Measurements from ENCODE around the gene PSTPIP2.
"Not testable (repeated sequence)": the region's sequence is repeated elsewhere in the genome, so short reads cannot be mapped to it uniquely, and the experiment has no call there.

The PSTPIP2 gene

DNA sequence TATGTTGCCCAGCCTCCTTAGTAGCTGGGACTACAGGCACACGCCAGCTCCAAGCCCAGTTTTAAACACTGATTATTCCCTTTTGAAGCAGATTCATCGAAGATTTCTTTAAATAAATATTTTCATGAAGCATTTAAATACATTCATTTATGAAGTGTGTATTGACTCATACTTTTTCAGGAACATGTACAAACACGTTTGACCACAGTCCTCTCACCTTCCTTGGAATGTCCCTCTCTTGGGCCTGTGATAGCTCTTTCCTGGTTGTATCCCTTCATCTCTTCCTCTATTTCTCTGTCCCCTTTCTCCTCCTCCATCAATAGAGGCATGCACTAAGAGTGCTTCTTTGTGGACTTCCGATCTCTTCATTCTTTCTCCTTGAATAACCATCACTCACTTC is 2.5 kb downstream of the PSTPIP2 start:
- no peak for DNase-seq

DNA sequence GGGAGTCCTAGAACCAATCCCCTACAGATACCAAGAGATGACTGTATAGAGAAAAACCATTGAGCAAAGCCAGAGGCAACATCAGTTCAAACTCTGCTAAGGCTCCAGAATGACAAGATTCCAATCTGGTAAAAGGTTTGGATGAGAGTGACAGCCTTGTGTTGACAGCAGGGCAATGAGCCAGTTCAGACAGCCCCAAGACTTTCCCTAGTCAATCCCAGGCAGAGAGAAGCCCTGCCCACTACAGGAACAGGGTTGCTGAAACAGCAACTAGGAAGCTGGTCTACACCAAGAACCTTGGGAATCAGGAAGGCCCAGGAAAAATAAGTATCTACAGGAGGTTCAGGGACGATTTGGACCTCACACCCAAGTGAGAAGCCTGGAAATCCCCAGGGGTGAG is 3.3 kb downstream of the PSTPIP2 start:
- DNase-seq: no peak

DNA sequence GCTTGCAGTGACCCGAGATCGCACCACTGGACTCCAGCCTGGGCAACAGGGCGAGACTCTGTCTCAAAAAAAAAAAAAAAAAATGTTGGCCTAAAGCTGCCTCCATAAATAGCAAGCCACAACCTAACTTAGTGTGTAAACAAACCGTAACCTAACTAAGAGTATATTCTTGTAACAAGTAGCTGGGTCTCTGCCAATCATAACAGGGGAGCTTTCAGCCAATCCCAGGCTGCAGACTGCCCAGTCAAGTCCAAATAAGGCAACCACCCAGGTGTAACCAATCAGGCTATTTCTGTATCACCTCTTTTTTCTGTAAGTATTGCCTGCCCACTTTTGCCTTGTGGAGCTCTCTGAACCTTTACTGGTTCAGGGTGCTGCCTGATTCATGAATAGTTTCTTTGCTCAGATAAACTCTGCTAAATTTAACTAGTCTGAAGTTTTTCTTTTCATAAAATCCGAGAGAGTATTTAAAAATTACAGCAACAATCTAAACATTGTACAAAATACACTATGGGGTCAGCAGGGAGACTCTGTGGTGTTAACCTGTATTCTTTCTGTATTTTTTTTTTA is 4.5 kb downstream of the PSTPIP2 start:
- no peak for DNase-seq

DNA sequence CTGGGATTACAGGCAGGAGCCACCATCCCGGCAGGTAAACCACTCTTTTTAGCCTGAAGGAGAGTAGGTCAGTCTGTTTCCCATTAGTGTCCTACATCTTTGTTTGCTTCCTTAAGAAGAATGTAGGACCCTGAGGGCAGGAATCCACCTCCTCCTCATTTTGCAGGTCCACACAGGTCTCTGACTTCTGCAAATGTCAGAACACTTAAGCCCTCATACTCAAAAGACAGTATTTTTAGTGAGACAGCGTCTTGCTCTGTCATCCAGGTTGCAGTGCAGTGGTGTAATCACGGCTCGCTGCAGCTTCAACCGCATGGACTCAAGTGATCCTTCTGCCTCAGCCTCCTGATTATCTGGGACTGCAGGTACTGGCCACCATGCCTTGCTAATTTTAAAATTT is 9.3 kb downstream of the PSTPIP2 start:
- no peak for DNase-seq

DNA sequence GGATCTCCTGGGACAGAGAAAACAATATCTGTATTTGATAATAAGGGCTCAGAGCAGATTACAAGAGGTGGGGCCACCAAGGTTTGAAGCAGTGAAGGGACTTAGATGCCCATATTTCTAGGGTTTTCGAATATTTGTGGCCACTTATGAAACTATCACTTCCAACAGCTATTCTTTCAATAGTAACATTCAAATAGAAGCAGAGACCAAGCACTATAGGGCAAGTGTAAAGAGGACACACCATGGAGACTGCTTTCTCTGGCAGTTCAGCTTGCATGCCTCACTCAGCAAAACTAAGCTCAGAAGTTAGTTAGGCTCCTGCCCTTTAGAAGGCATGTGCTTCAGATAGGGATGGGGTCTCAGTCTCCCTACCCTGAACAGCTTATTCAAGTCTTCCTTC is 10.3 kb downstream of the PSTPIP2 start:
- no peak for DNase-seq

DNA sequence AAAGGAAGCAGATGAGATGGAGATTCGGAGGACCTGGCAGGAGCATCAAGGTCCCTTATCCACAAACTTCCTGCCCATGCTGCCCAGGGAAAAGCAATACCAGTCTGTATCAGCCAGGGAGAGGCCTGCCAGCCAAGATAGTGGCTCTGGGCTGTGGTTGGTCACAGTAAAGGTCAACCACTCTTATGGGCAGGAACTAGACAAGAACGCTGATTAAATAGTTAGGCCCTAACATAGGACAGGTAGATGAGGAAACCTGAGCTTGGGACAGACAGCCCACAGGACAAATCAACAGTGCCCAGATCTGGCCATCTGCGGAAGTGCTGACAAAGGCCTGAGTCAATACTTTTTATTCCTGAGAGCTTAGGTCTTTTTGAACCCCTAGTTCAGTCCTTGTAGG is 10.7 kb downstream of the PSTPIP2 start:
- DNase-seq: no peak

DNA sequence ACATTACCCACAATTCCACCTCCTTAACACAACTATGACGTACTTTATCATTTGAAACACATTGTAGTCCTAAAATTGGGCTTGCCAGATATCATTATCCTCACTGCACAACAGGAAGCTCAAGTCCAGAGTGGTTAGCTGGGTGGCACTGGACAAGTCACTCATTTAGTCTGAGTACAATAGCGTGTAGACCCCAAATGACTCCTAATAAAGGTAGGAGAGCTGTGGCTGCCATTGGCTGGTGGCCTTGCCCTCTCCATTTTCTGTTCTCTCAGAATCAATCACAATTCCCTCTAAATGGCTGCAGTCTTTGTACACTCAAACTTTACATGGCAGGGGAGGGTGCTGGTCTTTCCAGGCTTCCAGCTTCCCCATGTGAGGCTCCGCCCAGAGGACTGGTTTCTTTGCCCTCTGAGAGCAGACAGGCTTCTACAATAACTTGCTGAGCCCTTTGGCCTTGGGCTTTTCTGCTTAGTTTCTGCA is 11.7 kb downstream of the PSTPIP2 start:
- no peak for DNase-seq

DNA sequence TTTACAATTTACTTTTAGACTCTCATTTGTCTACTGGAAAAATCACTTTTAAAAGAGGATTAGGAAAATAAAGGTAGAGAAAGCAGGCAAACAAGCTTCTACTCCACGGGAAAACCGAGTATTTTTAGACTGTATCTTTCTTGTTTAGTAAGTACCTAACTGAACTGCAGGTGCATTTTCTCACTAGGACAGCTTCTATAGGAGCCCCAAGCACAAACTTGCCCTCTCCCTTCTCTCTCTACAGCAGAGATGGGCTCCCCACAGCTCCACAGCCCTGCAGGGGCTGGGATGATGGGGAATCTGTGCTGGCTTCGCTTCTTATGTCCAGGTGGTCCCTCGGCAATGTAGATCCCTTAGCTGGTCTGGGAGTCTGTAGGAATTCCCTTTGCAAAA is 16.2 kb downstream of the PSTPIP2 start:
- no peak for DNase-seq

DNA sequence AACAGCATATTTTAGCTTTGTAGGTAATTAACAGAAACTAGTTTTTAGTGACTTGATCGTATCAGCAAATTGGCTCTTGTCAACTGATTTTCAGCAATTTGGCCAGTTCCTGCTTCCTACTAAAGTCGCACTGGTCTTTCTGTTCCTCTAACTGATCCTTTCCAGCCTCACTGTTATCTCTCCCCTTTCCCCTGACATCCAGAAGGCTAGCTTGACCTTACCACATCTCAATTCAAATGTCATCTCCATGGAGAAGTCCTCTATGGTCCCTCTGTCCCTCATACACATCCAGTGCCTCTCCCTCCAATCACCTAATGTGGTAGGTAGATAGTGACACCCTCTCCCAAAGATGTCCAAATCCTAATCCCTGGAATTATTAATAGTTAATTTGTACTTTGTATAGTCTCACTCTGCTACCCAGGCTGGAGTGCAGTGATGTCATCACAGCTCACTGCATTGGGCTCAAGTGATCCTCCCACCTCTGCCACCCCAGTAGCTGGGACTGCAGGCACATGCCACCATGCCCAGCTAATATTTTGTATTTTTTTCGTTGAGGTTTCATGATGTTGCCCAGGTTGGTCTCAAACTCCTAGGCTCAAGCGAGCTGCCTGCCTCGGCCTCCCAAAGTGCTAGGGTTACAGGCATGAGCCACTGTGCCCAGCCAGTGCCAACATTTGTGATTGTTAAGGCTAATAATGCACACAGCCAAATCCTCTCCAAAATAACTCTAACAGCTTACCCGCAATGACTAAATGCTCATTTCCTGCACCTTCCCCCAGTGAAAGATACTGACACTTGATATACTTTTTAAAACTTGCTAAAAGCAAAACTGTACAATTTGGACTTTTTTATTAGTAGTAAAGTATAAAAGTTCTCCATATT is 16.9 kb downstream of the PSTPIP2 start:
- DNase-seq: no peak

DNA sequence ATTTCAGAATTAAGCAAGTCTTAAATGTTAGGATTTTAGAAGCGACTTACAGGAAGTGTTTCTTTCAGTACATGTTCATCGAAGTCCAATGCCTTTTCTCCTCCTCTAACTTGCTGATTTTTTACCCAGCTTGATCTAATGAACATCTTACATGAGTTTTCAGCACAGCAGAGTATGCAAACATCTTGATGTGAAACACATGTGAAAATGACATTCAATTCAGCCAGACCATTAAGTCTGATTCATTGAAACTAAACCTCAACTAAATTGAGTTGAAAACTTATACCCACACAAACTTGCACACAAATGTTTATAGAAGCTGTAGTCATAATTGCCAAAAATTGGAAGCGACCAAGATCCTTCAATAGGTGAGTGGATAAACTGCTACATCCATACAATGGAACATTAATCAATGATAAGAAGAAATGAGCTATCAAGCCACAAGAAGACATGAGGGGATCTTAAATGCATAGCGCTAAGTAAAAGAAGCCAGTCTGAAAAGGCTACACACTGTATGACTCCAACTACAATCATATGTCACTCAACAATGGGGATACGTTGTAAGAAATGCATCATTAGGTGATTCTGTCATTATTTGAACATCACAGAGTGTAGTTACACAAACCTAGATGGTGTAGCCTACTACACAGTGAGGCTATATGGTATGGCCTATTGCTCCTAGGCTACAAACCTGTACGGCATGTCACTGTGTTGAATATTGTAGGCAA is 18.5 kb downstream of the PSTPIP2 start:
- DNase-seq: no peak

DNA sequence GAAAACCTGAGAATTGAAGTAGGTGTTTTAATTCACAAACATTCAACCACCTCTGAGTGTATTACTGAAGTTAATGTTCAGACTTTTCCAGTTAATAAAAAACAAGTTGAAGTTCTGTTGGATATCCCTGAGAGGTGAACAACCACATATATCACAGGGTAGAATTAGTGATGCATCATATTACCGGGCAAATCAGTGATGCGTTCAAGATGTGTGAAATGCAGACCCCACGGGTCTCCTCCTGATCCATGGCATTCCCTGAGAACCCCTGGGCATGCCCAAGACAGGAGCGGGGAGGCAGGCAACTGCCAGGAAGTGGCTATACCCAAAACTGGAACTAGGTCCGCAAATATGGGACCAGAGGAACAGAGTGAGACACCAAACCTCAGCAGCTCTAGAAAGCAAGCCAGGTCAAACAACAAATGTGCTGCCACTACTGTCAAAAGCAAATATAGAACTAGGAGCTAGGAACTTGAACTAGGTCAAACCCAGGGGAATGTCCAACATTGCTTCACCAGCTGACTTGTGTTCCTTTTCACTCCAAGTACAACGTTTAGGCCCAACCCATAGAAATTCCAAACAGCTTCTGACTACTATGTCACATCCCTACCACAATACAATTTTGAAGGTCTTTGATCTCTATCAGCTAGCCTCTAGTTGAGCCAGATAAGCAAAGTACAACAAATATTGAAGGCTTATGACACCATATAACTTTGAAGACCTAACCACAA is 20.2 kb downstream of the PSTPIP2 start:
- no peak for DNase-seq

DNA sequence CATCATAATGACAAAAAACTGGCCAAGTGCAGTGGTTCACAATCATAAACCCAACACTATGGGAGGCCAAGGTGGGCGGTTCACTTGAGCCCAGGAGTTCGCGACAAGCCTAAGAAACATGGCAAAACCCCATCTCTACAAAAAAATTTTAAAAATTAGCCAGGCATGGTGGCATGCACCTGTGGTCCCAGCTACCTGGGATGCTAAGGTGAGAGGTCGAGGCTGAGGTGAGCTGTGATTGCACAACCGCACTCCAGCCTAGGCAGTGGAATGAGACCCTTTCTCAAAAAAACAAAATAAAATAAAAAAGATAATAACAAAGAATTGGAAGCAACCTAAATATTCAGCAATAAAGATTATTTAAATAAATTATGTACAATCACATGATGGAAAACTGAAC is 21.8 kb downstream of the PSTPIP2 start:
- DNase-seq: no peak

DNA sequence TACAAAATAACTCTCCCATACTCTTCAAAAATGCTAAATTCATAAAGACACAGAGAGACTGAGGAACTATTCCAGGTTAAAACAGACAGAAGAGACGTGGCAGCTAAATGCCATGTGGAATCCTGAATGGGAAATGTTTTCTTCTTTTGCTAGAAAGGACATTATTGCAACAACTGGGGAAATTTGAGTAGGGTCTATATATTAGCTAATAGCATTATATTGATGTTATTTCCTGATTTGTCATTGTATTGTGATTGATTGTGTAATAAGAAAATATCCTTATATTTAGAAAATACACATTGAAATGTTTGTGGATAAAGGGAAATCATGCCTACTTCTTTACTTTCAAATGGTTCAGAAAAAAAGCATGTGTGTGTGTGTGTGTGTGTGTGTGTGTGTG is 23.4 kb downstream of the PSTPIP2 start:
- DNase-seq: no peak

DNA sequence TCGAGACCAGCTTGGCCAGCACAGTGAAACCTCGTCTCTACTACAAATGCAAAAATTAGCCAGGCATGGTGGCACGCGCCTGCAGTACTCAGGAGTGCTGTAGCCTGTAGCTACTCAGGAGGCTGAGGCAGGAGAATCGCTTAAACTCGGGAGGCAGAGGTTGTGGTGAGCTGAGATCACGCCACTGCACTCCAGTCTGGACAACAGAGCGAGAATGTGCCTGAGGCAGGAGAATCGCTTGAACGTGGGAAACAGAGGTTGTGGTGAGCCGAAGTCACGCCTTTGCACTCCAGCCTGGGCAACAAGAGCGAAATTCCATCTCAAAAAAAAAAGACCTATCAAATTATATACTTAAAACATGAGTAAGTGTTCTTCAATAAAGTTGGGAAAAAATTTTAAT is 24.7 kb downstream of the PSTPIP2 start:
- DNase-seq: not testable (repeated sequence)

DNA sequence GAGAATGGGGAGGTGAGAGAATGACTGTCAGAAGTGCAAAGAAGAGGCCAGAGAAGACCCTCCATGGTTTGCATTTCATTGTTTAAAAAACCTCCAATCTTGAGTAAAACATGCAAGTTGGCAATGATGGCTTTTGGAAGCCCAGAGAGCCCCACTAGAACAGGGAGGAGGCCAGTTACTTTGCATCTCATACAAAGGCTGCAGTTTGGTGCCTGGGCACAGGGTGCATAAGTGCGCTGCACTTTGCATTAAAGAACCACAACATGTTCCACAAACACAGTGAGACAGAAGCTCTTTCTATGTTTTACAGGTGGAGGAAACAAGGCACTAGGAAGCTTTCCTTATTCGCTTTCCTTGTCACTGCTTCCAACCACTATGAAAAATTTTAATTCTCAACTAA is 25.4 kb downstream of the PSTPIP2 start:
- DNase-seq: no peak

DNA sequence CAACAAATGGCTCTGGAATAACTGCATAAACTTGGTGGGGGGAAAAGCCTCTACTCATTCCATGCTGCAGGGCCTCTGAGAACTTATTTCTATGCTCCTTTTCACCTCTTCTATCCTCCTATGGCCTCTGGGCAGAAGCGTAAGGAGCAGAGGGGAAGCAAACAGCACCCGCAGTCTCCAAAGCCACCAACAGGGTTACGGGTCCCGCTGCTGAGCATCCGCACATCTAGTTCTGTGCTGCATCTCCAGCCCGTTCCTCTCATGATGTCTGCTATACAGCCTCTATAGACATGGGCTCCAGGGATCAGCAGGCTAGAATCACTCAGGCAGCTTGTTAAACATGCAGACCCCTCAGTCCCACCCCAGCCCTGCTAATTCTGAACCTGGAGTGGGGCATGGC is 25.9 kb downstream of the PSTPIP2 start:
- no peak for DNase-seq

DNA sequence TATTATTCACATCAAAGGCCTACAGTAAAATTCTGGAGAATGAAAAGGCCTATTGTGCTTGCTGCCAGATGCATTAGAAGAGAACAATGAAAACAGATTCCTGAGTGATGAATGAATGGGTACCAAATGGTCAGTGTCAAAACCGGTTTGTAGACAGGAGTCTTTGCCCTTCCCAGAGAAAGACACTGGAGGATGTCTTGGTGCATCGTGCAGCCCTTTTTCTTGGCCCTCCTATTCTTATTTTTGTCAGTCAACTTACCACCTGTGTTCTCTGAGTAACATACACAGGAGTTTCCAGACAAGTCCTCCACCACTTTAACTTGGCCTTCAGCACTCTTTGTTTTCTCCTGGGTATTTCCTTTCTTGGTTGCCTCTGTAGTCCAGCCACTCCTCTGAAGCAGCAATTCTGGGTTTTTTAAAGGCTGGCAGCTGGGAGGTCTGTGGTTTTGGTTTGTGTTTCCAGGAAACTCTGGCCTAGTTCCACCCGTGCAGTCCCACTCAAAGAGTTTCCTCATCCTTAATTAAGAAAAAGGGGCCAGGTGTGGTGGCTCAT is 29.4 kb downstream of the PSTPIP2 start:
- DNase-seq: no peak

DNA sequence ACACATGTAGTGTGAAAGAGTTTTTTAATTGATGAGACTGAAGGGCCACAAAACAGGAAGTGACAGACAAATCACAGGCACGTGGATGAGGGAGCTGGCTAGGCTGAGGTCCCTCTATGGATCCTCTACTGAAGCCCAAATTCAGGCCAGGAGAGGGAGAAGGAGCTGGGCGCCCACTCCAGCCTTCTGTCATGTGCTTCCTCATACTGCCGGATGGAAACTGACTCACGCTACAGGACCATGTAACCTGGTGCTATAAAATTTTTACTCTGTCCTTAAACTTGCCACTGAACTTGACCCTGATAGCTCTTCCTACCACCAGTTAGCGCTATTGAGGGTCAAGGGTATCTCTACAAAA is 31.3 kb downstream of the PSTPIP2 start:
- DNase-seq: no peak

DNA sequence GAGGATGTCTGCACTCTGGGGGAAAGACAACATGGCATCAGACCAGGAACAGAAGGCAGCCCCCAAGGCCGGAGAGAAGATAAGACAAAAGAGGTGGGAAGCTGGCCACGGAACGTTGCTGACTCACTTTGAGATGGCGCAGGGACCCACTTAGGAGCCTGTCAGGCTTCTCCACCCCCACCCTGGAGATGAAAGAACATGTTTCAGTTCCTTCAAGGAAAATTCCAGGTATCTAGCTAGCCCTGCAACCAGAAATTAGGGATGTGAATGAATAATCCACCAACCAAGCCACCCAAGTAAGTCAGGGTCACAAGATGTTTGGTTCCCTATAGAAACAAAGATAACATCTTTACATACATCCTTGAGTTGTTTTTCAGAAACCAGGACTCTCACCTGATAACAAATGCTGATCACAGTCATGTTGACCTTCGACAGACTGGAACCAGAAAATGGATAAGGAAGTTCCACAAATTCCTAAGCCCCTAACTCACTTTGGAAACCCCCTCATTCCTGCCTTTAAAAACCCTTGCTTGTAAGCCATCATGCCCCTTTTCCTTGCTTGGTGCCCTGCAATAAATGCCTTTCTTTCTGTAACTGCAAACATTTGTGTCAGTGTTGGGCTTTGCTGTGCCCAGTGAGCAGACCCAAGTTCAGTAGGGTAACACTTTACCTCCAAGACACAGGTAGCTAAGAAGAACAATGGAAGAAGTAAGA is 31.9 kb downstream of the PSTPIP2 start:
- no peak for DNase-seq

DNA sequence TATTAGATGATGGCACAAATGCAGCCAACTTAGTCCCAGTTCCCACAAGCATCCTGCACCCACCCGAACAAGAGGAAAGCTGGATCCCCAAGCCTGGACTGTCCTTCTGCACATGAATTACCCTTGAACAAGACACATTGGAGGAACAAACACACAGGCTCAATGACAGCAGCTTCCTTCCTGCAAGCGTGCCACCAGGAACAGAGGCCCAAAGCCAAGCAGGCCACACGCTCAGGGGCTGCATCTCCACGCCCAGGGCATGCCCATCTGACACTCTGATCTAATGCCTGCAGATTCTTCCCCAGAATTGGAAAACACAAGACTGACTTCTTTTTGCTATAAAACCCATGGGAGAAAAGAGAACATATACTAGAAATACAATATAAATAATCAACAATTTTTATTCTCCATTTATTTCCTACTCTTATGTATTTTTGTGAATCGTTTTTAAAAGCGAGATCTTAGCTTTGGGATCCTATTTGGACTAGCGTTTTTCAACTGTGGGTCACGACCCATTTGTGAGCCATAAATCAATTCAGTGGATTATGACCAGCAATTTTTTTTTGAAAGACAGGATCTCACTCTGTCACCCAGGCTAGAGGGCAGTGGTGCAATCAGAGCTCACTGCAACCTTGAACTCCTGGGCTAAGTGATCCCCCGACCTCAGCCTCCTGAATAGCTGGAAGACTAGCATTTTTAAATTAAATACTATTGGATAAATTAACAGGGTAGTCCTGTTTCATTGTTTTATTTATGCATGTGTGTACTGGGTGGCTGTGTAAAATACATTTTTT is 34.4 kb downstream of the PSTPIP2 start:
- no peak for DNase-seq
